T-helper 9 cell (primary cell): ENCODE data around the gene SLC66A2.

ENCODE experiments used
- DNase-seq: peaks from one replicate; pipeline ENCODE4 v3.0.0-alpha.2; 2020

The SLC66A2 gene

GRCh38 chr18:79935499-79935898 is 16.0 kb downstream of the SLC66A2 start:
- no peak for DNase-seq

- no peak for DNase-seq
Observed at GRCh38 chr18:79935098-79935480, 16.4 kb downstream of the SLC66A2 start.

DNA sequence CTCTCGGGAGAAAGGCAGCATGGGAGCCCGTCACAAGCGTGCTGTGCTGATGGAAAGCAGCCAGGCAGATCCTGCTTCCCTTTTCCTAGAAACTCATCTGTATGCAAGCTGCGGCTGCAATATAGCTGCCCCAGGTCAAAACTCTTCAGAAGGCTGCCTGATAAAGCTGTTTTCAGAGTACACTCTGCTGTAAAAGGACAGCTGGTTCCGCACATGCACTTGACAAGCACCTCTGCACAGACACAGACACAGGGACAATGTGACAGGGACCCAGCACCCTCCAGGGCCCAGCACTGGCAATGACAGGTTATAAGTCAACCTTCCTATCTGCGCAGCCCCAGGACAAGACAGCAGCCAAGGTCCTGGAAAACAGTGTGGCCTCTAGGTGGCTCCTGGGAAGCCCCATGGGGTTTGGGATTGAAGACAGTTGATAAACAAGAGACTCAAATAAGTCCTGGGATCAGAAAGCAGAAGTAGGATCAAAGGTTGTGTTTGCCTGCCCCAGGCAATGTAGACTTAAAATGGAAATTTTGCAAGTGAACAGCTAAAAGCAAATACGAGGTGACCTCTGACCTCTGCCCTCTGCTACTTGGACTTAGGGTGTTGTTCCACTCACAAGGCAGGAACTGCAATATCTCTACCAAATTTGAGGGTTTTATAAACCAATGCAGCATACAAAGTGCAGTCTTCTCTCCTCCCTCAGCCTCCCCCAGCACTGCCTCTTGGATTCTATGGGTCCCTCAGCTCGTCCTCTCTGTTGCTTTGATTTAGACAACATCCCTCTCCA is 16.9 kb downstream of the SLC66A2 start:
- no peak for DNase-seq

DNA sequence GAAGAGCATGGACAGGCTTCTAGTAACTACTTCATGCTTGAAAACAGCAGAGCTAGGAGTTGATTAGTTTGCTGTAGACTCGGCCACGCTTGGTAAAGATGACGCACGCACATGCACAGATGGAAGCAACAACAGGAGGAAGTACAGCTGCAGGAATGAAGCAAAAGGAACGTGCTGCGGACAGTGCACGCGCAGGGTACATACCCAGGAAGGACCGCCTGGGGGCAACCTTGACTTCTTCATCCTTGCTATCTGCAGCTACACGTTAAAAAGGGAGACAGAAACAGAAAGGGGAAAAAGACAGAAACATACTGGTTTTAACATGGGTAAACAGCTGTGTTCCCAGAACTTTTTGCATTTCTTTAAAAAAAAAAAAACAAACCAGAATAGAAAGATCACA is 17.7 kb downstream of the SLC66A2 start:
- DNase-seq, result no peak

DNA sequence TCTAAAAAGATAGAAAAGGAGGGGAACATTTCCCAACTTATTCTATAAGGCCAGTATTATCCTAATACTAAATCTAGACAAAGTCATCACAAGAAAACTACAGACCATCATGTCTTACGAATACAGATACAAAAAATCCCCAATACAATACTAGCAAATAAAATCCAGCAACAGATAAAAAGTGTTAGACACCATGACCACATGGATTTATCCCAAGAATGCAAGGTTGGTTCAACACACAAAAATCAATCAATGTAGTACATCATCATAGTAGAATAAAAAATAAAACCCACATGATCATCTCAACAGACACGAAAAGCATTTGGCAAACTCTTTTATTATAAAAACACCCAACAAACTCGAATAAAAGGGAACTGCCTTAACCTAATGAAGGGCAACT is 18.5 kb downstream of the SLC66A2 start:
- DNase-seq, result no peak

DNA sequence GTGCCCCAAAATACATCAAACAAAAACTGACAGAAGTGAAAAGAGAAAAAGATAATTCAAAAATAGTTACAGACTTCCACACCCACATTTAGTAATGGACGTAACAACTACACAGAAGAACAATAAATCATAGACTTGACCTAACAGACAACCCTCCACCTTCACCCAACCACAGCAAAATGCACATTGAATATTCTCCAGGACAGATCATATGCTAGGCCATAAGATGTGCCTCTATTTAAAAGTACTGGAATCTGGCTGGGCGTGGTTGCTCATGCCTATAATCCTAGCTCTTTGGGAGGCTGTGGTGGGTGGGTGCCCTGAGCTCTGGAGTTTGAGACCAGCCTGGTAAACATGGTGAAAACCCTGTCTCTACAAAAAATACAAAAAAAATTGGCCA is 20.0 kb downstream of the SLC66A2 start:
- DNase-seq, result no peak

GRCh38 chr18:79930020-79930642 is 21.3 kb downstream of the SLC66A2 start:
- no peak for DNase-seq

DNA sequence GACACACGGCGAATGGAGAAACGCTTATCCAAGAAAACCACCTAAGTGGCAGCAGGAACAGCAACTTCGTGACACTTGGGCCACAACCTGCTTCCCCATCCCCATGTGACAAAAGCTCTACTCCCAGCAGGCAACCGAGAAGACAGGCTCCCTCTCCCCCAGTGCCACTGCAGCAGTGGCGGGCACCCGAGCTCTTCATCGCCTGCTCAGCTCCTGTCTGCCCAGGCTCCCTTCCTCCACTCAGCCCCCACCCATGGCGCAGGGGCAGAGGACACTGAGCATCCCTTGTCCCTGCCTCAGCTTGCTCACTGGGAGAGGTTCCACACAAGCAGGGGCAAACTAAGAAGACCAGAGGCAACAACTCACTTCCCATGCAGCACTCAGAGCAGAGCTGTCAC is 22.9 kb downstream of the SLC66A2 start:
- DNase-seq, result no peak

DNA sequence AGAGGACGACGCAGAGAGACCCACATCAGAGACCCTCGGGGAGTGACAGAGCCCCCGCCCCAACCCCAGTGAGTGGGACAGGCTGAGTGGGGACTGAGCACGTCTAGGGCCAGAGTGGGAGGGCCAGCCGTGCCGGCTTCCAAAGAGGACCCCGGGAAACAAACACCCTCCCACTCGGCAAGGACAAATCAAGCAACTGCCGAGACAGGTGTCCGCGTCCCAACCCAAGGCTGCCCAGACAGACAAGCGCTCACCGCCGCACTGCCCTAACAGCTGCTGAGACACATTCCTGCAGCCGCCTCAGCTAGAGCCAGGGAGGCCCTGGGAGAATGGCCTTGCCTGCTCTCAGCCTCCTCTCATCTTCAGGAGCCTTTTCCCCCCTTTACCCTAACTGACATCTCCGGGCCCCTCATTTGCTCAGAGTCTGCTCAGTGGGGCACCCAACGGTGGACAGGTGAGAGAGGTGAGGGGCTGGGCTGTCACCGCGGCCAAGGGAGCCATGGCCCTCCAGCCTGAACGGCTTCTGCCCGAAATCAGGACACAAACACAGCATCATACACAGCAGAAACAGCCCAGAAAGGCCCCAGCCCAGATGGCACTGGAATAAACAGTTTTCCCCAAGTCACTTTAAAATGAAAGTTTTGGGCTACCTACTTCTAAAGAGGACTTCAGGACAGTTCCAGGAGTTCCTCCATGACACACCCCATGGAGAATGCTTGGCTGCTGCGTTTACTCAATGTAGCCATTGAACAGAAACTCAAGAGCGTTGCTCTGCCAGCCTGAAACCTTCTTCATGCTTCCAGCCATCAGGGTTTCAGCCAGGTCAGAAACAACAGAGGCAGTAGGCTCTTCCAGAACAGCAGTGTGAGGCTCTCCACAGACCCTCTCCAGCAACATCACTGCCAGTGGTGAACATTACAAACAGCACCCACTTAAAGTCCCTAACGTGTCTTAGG is 23.6 kb downstream of the SLC66A2 start:
- no peak for DNase-seq

DNA sequence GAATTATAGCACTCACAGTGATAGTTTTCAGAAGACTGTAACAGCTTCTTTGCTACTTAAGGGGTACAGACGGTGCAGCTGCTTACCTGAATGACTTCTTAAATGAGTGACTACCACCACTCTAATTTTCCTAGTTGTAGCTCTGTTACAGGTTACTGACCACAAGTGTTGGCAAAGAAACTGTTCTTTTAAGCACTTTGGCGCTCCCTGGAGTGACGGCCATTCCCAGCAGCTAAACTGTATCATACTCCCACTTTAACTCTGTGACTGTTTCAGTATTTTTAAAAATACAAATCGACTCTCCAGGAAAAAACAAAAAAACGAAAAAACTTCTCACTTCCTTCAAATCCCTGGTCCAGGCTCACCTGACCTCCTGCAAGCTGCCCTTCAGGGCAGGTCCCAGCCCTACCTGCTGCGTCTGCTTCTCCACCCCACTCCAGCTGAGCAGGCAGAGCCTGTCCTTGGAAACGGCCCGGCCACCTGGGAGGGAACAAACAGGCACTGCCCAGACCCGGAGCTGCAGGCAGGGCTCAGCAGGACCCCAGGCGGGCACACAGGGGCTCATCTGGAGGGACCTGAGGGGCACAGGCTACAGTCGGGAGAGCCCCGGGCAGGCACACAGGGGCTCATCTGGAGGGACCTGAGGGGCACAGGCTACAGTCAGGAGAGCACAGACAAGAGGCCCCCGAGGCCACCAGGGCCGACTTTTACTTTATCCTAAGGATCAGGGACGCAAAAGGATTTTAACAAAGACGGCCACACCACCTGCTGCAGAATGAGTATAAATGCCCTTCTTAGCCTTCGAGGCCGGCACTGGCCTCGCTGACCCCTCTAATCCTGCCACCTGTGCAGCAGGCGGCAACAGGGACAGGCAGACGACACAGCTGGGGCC is 24.5 kb downstream of the SLC66A2 start:
- DNase-seq, result no peak

- no peak for DNase-seq
Observed at GRCh38 chr18:79926306-79926705, 25.1 kb downstream of the SLC66A2 start.

DNA sequence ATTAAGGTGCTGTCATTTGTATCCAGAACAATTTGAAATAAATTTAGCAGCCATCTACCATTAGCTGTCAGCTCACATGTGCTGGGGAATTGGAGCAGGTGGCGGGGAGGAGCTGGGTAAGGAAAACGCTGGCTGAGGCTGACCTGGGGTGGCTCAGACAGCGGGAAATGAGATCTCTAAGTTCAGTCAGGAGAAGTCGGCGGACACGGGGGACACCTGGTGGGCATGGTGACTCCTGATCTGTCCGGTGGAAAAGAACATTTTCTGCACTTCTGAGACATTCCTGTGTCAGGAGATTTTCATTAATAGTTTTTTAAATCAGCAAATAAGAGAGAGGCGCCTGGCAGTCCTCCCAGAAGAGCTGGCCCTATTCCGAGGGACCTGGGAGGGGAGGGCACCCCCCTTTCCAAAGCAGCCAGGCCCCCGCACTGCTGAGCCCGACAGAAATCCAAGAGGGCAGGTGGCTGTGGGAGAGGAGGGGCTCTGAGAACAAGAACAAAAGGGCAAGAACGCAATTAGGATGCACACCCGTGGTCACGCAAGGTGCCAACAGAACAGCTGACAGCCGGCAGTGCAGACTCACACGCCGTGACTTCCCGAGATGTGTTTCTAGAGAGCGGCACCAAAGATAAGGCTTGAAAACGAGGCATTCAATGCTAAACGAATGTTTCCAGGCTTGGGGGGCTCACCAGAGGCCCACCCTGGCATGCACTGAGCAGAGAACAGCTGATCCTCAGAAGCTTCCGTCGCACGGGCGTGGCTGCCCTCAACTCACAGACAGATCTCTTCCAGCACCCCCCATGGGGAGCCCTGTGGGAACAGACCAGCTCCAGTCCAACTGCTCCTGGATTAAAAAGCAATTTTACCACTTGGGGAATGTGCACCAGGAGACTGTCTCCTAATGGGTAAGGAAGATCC is 26.4 kb downstream of the SLC66A2 start:
- DNase-seq, result no peak

- no peak for DNase-seq
Observed at GRCh38 chr18:79923896-79924585, 27.4 kb downstream of the SLC66A2 start.

DNA sequence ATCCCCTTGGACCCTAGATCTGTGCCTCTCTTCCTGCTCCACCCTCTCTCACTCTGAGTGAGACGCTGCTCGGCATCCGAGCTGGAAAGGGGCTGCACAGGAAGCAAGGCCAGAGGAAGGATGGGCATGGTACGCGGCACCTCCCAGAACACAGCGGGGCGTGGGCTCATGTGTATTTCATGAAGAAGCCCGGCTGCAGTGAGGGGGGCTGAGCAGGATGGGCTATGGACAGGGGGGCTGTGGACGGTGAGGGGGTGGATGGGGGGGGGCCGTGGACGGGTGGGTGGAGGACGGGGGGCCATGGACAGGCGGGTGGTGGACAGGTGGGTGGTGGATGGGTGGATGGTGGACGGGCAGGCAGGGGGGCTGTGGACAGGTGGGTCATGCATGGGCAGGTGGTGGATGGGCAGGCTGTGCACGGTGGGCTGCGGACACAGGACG is 28.5 kb downstream of the SLC66A2 start:
- no peak for DNase-seq

DNA sequence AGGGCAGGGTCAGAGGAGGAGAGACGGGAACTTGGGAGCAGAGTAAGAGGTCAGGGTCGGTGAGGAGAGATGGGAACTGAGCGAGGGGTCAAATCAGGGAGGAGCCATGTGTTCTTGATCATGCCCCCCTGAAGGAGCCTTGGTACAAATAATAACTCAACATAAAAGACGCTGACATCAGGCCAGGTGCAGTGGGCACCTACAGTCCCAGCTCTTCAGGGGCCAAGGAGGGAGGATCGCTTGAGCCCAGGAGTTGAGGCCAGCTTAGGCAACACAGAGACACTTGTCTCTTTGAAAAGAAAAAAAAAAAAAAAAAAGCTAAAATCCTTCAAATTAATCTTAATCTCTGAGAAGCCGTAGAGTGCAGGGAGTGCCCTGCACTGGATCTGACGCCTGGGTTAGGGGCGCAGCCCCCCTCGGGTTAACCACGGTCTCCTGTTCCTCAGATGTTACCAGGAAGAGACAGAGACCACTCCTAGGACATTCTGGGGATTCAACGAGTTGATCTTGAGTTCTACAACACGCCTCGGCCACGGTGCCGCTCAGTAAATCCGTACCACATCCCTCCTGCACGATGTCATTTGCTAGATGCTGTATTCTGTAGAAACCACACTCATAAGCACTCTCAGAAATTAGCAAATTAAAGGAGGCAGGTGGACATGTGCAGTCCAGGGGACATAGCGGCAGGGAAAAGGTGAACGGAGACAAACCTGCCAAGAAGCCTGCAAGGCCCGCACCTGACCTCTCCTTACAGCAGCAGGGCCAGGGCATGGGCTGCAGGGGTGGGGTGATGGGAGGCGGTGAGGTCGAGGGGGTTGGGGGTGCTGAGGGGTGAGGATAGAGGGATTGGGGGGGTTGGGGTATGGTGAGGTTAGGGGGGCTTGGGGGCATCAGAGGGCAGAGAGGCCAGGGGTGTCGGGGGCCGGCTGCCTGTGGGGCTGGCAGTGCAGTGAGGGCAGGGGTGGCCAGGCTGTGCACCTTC is 29.2 kb downstream of the SLC66A2 start:
- no peak for DNase-seq

DNA sequence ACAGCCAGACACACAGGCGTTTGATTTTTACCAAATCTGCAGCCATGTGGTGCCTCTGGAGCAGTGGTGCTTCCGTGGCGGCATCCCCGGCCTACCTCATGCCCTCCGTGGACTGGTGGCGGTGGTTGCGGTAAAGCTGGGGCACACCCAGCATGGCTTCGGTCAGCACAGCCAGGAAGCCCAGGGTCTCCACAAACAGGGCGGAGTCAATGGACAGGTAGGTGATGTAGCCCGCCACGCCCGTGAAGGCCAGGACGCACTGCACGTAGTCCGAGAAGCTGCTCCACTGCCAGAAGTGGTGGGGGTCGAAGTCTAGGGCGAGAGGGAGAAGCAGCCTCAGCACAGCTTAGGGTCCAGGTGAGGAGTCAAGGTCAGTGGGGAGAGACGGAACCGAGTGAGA is 32.4 kb downstream of the SLC66A2 start:
- no peak for DNase-seq

- DNase-seq, result no peak
Observed at GRCh38 chr18:79918615-79919011, 32.8 kb downstream of the SLC66A2 start.

DNA sequence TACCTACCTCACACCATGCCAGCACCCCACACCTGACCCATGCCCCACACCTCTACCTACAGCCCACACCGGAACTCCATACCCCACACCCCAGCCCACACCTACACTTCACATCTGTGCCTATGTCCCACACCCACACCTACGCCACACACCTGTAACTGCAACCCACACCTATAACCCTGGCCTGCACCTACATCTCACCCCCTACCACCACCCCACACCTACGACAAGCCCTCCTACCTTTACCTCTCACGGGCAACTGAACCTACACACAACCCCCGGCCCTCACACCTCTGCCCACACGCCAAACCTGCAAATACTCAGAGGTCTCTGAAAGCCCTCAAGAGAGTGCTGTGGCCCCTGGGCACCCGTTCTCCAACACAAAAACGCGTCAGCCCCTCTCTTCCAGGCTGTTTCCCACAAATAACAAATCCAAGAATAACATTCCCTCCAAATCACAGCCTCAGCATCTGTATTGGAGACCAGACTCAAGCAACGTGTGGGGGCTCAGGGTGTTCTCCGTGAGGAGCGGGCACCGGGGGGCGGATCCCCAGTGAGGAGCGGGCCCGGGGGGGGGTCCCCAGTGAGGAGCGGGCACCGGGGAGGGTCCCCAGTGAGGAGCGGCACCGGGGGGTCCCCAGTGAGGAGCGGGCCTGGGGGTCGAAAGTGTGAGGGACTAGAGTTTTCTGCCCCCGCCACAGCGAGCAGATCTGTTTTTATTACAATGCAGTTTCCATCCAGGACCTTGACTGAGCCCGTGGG is 33.4 kb downstream of the SLC66A2 start:
- no peak for DNase-seq
